Stimulated activated memory B cell treated with anti-CD40 and anti-IgM and Interleukin-4, amounts not matched to agents 10 μg/mL and 1 μg/mL and 100 μg/mL, for 72 hours (primary cell): ENCODE results near the gene P3H1.
"Not testable (repeated sequence)": the region's sequence is repeated elsewhere in the genome, so short reads cannot be mapped to it uniquely, and the experiment has no call there.

Source experiments
- ATAC-seq: fragments of 150-1000 bp; cut with Tn5 transposase; 2 replicates; pipeline ENCODE4 v1.10.0; 2021
- H3K27ac Mint-ChIP-seq: one replicate; pipeline ENCODE4 v1.8.0; 2022; ENCODE audit warnings: mild to moderate bottlenecking, mixed read lengths
- H3K27me3 Mint-ChIP-seq: one replicate; pipeline ENCODE4 v1.8.0; 2022; ENCODE audit warnings: mixed read lengths
- H3K36me3 Mint-ChIP-seq: one replicate; pipeline ENCODE4 v1.8.0; 2022; ENCODE audit warnings: mixed read lengths
- H3K4me1 Mint-ChIP-seq: one replicate; pipeline ENCODE4 v1.8.0; 2022; ENCODE audit warnings: mixed read lengths
- H3K4me3 Mint-ChIP-seq: one replicate; pipeline ENCODE4 v1.8.0; 2022; ENCODE audit warnings: mild to moderate bottlenecking, moderate library complexity, mixed read lengths
- H3K9me3 Mint-ChIP-seq: one replicate; pipeline ENCODE4 v1.8.0; 2022; ENCODE audit warnings: mixed read lengths

Gene P3H1, protein sequence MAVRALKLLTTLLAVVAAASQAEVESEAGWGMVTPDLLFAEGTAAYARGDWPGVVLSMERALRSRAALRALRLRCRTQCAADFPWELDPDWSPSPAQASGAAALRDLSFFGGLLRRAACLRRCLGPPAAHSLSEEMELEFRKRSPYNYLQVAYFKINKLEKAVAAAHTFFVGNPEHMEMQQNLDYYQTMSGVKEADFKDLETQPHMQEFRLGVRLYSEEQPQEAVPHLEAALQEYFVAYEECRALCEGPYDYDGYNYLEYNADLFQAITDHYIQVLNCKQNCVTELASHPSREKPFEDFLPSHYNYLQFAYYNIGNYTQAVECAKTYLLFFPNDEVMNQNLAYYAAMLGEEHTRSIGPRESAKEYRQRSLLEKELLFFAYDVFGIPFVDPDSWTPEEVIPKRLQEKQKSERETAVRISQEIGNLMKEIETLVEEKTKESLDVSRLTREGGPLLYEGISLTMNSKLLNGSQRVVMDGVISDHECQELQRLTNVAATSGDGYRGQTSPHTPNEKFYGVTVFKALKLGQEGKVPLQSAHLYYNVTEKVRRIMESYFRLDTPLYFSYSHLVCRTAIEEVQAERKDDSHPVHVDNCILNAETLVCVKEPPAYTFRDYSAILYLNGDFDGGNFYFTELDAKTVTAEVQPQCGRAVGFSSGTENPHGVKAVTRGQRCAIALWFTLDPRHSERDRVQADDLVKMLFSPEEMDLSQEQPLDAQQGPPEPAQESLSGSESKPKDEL

DNA sequence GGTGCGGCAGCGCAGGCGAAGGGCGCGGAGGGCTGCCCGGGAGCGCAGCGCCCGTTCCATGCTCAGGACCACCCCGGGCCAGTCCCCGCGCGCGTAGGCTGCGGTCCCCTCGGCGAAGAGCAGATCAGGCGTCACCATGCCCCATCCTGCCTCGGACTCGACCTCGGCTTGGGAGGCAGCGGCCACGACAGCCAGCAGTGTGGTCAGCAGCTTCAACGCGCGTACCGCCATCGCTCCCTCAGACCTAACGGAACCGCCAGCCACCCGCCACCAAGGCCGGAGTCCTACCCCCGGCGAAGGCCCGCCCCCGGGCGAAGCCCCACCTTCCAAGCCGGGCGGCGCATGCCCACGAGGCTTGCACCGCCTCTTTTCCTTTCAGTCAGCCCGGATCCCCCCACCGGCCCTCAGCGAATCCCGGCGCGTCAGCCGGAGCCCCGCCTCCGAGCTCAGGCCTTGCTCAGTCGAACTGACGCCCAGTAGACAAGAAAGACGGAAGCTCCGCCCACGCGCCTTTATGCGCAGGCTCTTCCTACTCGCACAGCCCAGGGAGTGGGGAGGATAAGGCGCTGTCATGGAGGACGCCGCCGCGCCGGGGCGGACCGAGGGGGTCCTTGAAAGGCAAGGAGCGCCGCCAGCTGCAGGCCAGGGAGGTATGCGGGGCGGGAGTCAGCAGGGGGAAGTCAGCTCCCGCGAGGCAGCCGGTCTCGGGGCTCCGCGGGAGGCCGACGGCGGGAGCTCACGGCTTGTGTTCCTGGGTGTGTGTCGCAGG lies at the start of gene P3H1, which contains the start of gene C1orf50:
TSS of gene P3H1 (minus strand) at position 288 of the 769 bp plus-strand sequence. CDS start at position 231, 57 bp downstream.
TSS of gene C1orf50 (plus strand) at position 509 of the 769 bp plus-strand sequence. CDS start at position 572, 63 bp downstream.
- H3K27ac Mint-ChIP-seq = no peak within 1 kb of the TSS
- H3K4me3 Mint-ChIP-seq = no peak within 1 kb of the TSS
- H3K36me3 Mint-ChIP-seq = peaks cover 20% of the 10 kb centered on the region
- peak; percentile 97 for ATAC-seq
- H3K4me1 Mint-ChIP-seq = peaks cover 35% of the 10 kb centered on the region
- H3K9me3 Mint-ChIP-seq = no peaks in the 10 kb centered on the region
- H3K27me3 Mint-ChIP-seq = no peaks in the 10 kb centered on the region

DNA sequence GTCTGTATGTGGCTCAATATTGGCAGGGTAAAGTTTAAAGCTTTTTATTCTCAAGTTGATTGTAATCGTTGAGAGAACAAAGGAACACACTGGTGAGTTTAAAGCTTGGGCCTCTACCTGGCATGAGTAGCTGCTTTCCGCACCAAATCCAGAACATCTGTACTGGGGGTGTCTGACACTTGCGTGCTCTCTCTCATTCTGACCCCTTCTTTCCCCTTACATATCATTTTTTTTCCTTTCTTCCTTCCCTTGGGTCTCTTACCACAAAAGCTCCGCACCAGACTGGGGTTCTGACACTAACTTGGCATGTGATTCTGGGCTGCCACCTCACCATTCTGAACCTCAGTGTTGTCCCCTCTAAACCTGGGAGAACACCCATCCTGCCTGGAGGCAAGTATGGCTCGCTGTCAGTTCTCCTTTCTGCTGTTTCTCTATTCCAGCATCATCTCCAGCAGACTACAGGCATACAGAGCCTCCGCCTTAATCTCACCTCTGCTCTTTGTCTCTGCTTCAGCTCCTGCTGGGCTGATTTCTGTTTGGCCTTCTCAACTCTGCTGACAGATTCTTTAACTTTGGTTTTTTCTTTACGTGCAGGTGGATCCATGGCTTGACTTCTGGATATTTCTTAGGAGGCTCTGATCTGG lies 49.2 kb upstream of the P3H1 start:
- peaks cover 6% of the 10 kb centered on the region for H3K36me3 Mint-ChIP-seq
- no peaks in the 10 kb centered on the region for H3K9me3 Mint-ChIP-seq
- no peak for ATAC-seq
- H3K4me3 Mint-ChIP-seq = peak overlapping the region; percentile 91
- no peaks in the 10 kb centered on the region for H3K27me3 Mint-ChIP-seq
- H3K4me1 Mint-ChIP-seq = peaks cover 22% of the 10 kb centered on the region
- H3K27ac Mint-ChIP-seq = peak overlapping the region; percentile 78

DNA sequence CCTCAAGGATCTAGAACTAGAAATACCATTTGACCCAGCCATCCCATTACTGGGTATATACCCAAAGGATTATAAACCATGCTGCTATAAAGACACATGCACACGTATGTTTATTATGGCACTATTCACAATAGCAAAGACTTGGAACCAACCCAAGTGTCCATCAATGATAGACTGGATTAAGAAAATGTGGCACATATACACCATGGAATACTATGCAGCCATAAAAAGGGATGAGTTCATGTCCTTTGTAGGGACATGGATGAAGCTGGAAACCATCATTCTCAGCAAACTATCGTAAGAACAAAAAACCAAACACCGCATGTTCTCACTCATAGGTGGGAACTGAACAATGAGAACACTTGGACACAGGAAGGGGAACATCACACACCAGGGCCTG lies 48.0 kb upstream of the P3H1 start:
- not testable (repeated sequence) for H3K27ac Mint-ChIP-seq, ATAC-seq, H3K36me3 Mint-ChIP-seq, H3K27me3 Mint-ChIP-seq, H3K4me3 Mint-ChIP-seq, H3K9me3 Mint-ChIP-seq
- peaks cover 22% of the 10 kb centered on the region for H3K4me1 Mint-ChIP-seq

DNA sequence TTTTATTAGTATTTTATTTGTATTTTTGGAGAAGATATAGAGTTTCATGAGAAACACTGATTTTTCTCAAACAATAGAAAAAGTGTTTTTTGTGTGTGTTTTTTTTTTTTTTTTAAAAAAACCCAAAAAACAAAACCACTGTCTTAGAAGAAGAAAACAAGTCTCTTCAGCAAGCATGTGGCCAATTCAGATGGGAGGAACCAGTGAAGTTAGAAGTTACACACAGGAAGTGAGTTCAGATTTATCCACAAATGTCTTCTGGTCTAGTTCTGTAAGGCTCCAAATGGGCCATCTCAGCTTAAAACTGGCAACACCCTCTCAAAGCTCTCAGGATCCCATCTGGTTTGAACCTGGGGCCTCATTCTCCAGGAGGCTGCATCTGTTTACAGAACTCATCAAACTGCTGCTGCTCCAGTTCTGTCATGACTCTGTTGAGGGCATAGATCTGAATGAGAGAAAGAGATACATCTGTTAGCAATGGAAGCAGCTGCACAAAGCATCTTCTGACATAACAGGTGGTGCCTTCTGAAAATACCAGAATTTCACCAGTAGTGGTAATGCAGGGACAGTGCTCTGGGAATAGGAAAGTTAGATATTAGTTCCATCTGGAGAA lies 40.3 kb upstream of the P3H1 start:
- no peaks in the 10 kb centered on the region for H3K27me3 Mint-ChIP-seq
- ATAC-seq = no peak
- H3K36me3 Mint-ChIP-seq = peaks cover 32% of the 10 kb centered on the region
- H3K4me1 Mint-ChIP-seq = no peaks in the 10 kb centered on the region
- H3K27ac Mint-ChIP-seq = no peak overlapping the region
- H3K4me3 Mint-ChIP-seq = no peak overlapping the region
- no peaks in the 10 kb centered on the region for H3K9me3 Mint-ChIP-seq

DNA sequence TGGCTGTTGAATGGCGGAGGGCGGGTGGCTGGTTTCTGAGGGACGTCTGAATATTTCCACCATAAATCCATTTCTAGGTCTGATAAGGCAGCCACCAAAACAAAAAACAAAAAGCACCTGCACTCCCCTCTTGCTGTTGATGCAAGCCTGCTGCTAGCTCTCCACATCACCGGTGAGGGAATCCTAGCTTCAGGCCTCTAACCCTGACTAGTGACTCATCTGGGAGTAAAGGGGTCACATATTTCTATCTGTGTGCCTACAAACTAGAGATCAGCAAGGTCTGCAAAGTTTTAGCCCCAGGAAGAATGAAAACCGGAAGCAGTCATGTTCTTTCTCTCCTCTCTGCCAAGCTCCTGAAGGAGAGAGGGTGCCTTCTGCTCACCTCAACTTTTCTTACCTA lies 39.8 kb upstream of the P3H1 start:
- no peaks in the 10 kb centered on the region for H3K4me1 Mint-ChIP-seq
- peaks cover 30% of the 10 kb centered on the region for H3K36me3 Mint-ChIP-seq
- H3K27me3 Mint-ChIP-seq = no peaks in the 10 kb centered on the region
- H3K27ac Mint-ChIP-seq = no peak overlapping the region
- no peaks in the 10 kb centered on the region for H3K9me3 Mint-ChIP-seq
- no peak overlapping the region for H3K4me3 Mint-ChIP-seq
- ATAC-seq = no peak

DNA sequence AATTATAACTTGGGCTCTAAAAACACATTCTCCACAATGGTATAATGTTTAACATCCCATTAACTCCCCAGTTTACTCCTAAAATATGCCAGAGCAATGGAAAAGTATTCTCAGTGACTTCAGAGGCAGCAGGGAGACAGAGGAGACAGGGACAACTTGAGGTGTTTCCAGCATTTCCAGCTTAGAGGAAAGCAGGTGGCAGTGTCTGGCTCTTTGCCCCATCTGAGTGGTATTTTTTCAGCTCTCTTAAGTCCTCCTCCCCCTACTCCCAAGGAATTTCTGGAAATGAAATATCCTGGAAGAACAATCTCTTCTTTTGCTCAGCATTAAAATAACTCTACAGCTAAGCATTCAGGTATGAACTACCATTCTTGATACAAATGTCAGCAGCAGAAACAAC lies 39.3 kb upstream of the P3H1 start:
- H3K27me3 Mint-ChIP-seq = no peaks in the 10 kb centered on the region
- H3K9me3 Mint-ChIP-seq = no peaks in the 10 kb centered on the region
- no peak overlapping the region for H3K27ac Mint-ChIP-seq
- H3K4me3 Mint-ChIP-seq = no peak overlapping the region
- H3K4me1 Mint-ChIP-seq = no peaks in the 10 kb centered on the region
- no peak for ATAC-seq
- peaks cover 26% of the 10 kb centered on the region for H3K36me3 Mint-ChIP-seq

DNA sequence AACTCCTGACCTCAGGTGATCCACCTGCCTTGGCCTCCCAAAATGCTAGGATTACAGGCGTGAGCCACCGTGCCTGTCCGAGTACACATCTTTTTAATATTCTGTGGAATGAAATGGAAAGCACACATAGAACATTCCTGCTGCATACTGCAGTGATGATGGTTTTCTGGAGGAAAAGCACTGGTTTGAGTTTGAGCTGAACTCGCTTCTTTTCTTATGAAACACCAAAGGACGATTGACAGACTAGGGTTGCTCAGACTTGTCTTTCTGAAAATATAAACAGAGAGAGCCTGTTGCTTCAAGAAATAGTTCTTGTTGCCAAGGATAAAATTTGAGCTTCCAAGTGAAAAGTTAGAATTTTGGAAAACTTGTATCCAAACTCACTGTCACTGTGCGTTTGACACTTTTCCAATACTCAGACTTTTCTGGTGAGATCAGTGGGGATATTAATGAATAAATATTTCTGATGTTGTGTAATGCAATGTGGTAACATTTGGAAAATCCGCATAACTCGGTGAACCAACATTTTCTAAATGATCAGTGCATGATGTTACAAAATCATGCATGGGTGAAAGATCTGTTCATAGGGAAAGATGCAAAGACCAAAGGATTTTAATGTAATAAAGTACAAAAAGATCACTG lies 35.1 kb upstream of the P3H1 start:
- no peak for ATAC-seq
- H3K9me3 Mint-ChIP-seq = no peaks in the 10 kb centered on the region
- H3K4me3 Mint-ChIP-seq = no peak overlapping the region
- no peaks in the 10 kb centered on the region for H3K27me3 Mint-ChIP-seq
- no peak overlapping the region for H3K27ac Mint-ChIP-seq
- no peaks in the 10 kb centered on the region for H3K4me1 Mint-ChIP-seq
- H3K36me3 Mint-ChIP-seq = peaks cover 20% of the 10 kb centered on the region

DNA sequence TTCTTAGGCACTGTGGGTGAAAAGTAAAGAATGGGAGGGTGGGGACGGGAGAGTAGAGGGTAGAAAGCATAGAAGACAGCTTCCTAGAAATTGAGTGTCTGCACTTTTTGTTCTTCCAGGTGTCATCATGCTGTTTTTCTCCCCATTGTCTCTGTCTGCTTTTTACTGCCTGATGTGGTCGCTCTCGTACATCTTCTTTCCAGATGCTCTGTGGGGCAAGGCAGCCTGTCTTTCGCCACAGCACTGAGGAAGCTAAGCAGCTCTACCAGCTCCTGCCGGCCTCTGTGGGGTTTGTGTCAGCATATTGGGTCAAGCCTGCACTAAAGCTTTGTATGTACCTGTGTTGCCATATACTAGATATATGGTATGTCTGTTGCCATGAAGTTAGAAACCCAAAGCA lies 31.2 kb upstream of the P3H1 start:
- no peak for ATAC-seq
- Mint-ChIP-seq H3K4me3 (no peak overlapping the region), H3K4me1 (no peaks in the 10 kb centered on the region), H3K27ac (no peak overlapping the region), H3K36me3 (no peaks in the 10 kb centered on the region), H3K27me3 (no peaks in the 10 kb centered on the region), H3K9me3 (no peaks in the 10 kb centered on the region)

DNA sequence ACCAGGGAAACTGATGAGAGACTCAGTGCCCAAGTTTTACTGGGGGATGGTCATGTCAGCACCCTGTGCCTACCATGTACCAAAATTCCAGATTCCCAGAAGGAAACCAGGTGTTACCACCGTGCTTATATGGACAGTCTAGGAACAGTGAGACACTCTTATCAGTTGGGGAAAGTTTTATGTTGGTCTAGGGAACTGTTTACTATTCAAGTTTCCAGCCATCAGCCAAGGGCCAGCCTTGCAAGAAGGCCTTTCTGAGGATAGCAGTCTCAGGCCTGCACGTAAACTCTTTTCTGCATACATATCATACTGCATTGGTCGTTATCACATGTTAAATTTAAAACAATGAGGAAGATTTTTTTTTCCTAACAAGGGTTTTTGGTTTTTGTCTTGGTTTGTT lies 30.6 kb upstream of the P3H1 start:
- H3K36me3 Mint-ChIP-seq = no peaks in the 10 kb centered on the region
- no peak overlapping the region for H3K4me3 Mint-ChIP-seq
- H3K27me3 Mint-ChIP-seq = no peaks in the 10 kb centered on the region
- no peak for ATAC-seq
- no peaks in the 10 kb centered on the region for H3K4me1 Mint-ChIP-seq
- H3K9me3 Mint-ChIP-seq = no peaks in the 10 kb centered on the region
- H3K27ac Mint-ChIP-seq = no peak overlapping the region

DNA sequence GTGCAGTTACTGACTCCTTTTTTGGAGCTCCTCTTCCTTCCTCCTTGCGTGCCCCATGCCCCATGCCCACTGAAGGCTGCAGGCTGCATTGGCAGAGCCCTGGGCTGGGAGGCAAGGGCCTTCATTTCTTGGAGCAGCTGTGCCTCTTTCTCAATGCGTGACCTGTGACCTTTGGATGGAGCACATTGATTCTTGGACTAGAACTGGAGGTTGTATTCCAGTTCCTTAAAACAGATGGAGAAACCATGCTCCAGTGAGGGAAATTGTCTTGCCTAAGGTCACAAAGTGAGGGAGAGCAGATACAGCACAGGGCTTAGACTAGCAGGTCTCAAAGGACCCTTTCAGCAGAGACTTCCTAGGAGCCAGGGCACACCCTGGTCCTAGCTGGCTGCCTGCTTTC lies 27.0 kb upstream of the P3H1 start:
- no peak overlapping the region for H3K27ac Mint-ChIP-seq
- H3K9me3 Mint-ChIP-seq = no peaks in the 10 kb centered on the region
- H3K27me3 Mint-ChIP-seq = no peaks in the 10 kb centered on the region
- no peak for ATAC-seq
- H3K36me3 Mint-ChIP-seq = no peaks in the 10 kb centered on the region
- H3K4me1 Mint-ChIP-seq = no peaks in the 10 kb centered on the region
- no peak overlapping the region for H3K4me3 Mint-ChIP-seq

DNA sequence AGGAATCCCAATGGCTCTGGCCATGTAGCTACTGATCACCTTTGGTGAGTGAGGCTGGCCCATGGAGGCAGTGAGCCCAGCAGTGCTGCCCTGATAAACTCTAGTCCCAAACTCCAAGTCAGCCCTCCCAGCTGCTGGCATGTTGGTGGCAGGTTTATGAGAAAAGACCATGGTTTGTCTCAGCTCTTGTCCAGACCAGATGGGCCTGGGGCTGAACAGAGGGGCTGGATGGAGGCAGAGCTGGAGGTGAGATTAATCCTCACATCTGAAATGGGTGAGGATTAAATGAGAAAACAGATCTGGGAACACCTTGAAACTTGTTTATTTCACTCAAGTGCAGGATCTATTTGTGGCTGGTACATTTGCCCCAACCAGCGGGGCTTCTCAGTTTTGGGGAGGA lies 21.2 kb upstream of the P3H1 start:
- ATAC-seq = no peak
- Mint-ChIP-seq H3K4me3 (no peak overlapping the region), H3K27ac (no peak overlapping the region), H3K4me1 (peaks cover 15% of the 10 kb centered on the region), H3K36me3 (peaks cover 17% of the 10 kb centered on the region), H3K27me3 (peaks cover 12% of the 10 kb centered on the region), H3K9me3 (no peaks in the 10 kb centered on the region)

DNA sequence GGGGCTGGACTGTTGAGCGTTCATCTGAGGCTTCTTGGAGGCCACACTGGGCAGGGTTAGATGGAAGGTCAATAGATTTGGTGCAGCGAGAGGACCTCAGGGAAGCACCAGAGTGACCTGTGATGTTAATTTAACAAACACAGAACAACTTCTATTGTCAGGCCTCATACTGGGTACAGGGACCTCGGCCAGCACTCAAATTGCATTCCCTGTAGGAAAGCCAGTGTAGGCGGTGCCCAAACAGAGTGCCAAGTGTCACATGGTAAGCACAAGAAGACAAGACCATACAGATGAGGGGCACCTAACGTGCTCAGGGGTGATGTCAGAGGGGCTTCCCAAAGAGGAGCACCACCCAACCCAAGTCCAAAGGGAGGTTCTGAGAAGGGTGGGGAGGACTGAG lies 19.3 kb upstream of the P3H1 start:
- Mint-ChIP-seq H3K27ac (no peak overlapping the region), H3K27me3 (peaks cover 12% of the 10 kb centered on the region), H3K9me3 (no peaks in the 10 kb centered on the region), H3K36me3 (peaks cover 25% of the 10 kb centered on the region), H3K4me3 (peak overlapping the region; percentile 53), H3K4me1 (peaks cover 15% of the 10 kb centered on the region)
- no peak for ATAC-seq

DNA sequence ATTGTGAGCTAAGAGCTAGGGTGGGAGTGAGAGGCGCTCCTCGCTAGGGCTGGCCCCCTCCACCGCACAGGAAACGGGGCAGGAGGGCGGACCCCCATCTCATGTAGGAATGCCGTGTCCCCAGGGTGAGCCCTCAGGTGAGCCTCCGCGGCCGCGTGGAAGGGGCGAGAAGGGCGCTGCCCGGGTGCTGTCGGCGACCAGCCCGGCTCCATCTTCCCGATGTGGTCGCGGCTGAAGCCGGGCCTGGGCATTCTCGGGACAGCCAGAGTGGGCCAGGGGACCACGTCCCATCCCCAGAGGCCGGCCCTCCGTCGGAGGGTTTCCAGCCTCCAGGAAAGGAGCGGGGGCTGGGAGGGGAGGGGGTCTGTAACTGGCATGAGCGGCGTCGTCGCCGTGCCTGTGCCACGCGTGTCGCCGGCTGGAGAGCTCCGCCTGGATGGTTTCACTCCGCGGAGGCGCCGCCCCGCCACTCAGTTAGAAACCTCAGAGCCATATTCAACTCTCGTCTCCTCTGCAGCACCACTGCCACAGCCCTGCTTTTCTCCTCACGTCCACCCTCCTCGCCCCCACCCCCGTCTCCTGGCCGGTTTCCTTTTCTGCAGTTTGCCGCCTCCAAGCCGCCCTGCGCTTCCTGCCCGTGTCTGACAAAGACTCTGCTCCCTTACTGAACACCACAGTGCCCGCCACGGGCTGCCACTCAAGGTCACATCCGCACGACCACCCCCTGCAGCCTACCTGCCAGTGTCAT lies 18.3 kb upstream of the P3H1 start, which contains the start of gene TMEM269:
TSS of gene TMEM269 (plus strand) at position 46 of the 748 bp plus-strand sequence. CDS start 4,903 bp downstream, outside the sequence.
- peaks cover 33% of the 10 kb centered on the region for H3K36me3 Mint-ChIP-seq
- peak within 1 kb of the TSS; percentile 53 for H3K4me3 Mint-ChIP-seq
- peak within 1 kb of the TSS; percentile 26 for H3K27ac Mint-ChIP-seq
- H3K27me3 Mint-ChIP-seq = peaks cover 12% of the 10 kb centered on the region
- peak; percentile 35 for ATAC-seq
- peaks cover 15% of the 10 kb centered on the region for H3K4me1 Mint-ChIP-seq
- H3K9me3 Mint-ChIP-seq = no peaks in the 10 kb centered on the region
